HEK293 (cell line): ENCODE measurements around the gene FGD5.

Experiments used
- CTCF ChIA-PET: fragments of 350-600 bp; formaldehyde crosslinking; extraction: SDS; loops from one replicate; lab custom pipeline; 2021; ENCODE audit warnings: antibody characterized with exemption; lab: Yijun Ruan, JAX
- POLR2A ChIA-PET: fragments of 300-600 bp; formaldehyde crosslinking; extraction: SDS; loops from one replicate; lab custom pipeline; 2020; ENCODE audit warnings: antibody characterized with exemption, inconsistent platforms; lab: Yijun Ruan, JAX
- H3K27ac ChIP-seq: fragments of 200-500 bp; sonication (Bioruptor generic); 2 replicates; pipeline ENCODE4 v1.5.1; 2014; ENCODE audit warnings: low read depth, low read length, control low read depth, inconsistent platforms; ENCODE audit errors: extremely low read depth
- H3K36me3 ChIP-seq, 2 experiments: fragments of 200-500 bp in 1 of 2; sonication (Bioruptor generic) in 1 of 2; 1 replicate in 1 of 2; 2 replicates in 1 of 2; pipeline ENCODE4 v1.5.1; 2014 to 2017; ENCODE audit warnings: inconsistent platforms in 2 of 2, low read length in 2 of 2; ENCODE audit not compliant: control insufficient read depth in 2 of 2, insufficient read depth in 1 of 2
- H3K4me1 ChIP-seq: fragments of 200-500 bp; sonication (Bioruptor generic); 2 replicates; pipeline ENCODE4 v1.5.1; 2014; ENCODE audit warnings: mild to moderate bottlenecking, low read length, inconsistent platforms; ENCODE audit not compliant: control insufficient read depth, insufficient read depth
- H3K4me3 ChIP-seq: 2 replicates; pipeline ENCODE4 v1.5.1; 2011; ENCODE audit warnings: low read depth, mild to moderate bottlenecking, control low read depth, low read length, moderate library complexity
- H3K9me3 ChIP-seq: fragments of 200-500 bp; sonication (Bioruptor generic); 2 replicates; pipeline ENCODE4 v1.5.1; 2014; ENCODE audit warnings: low read depth, low read length, inconsistent platforms; ENCODE audit not compliant: control insufficient read depth, insufficient read depth
- EGR2 ChIP-seq: fragments of 450-650 bp; formaldehyde crosslinking; IDR thresholded peaks from 2 replicates; pipeline ENCODE4 v1.5.1; 2016; ENCODE audit warnings: low read depth, missing biosample characterization, missing genetic modification characterization
- HOXD13 ChIP-seq: sonication (generic); formaldehyde crosslinking; IDR thresholded peaks from 2 replicates; pipeline ENCODE4 v1.8.0; 2022; ENCODE audit warnings: missing genetic modification reagents, borderline replicate concordance
- KLF10 ChIP-seq: fragments of 450-650 bp; IDR thresholded peaks from 2 replicates; pipeline ENCODE4 v1.5.1; 2018; ENCODE audit warnings: missing biosample characterization, mild to moderate bottlenecking, missing genetic modification characterization
- KLF16 ChIP-seq: fragments of 450-650 bp; formaldehyde crosslinking; IDR thresholded peaks from 2 replicates; pipeline ENCODE4 v1.5.1; 2017; ENCODE audit warnings: missing biosample characterization, missing genetic modification characterization
- PATZ1 ChIP-seq: fragments of 450-650 bp; formaldehyde crosslinking; IDR thresholded peaks from 2 replicates; pipeline ENCODE4 v1.5.1; 2016; ENCODE audit warnings: missing biosample characterization, missing genetic modification characterization
- RBAK ChIP-seq: fragments of 450-650 bp; formaldehyde crosslinking; IDR thresholded peaks from 2 replicates; pipeline ENCODE4 v1.5.1; 2016; ENCODE audit warnings: missing biosample characterization, missing genetic modification characterization
- WT1 ChIP-seq: fragments of 450-650 bp; formaldehyde crosslinking; IDR thresholded peaks from 2 replicates; pipeline ENCODE4 v1.5.1; 2016; ENCODE audit warnings: missing biosample characterization, missing genetic modification characterization
- ZBTB48 ChIP-seq: fragments of 450-650 bp; formaldehyde crosslinking; IDR thresholded peaks from 2 replicates; pipeline ENCODE4 v1.5.1; 2016; ENCODE audit warnings: missing biosample characterization, missing genetic modification characterization
- ZBTB7A ChIP-seq: fragments of 450-650 bp; formaldehyde crosslinking; IDR thresholded peaks from 2 replicates; pipeline ENCODE4 v1.5.1; 2016; ENCODE audit warnings: low read depth, missing biosample characterization, missing genetic modification characterization
- ZFHX2 ChIP-seq: fragments of 450-650 bp; formaldehyde crosslinking; conservative IDR thresholded peaks from 2 replicates; pipeline ENCODE4 v1.5.1; 2016; ENCODE audit warnings: missing biosample characterization, missing genetic modification characterization
- ZIC2 ChIP-seq: fragments of 450-650 bp; formaldehyde crosslinking; IDR thresholded peaks from 2 replicates; pipeline ENCODE4 v1.5.1; 2016; ENCODE audit warnings: missing biosample characterization, missing genetic modification characterization
- ZNF155 ChIP-seq: fragments of 450-650 bp; formaldehyde crosslinking; IDR thresholded peaks from 2 replicates; pipeline ENCODE4 v1.5.1; 2016; ENCODE audit warnings: missing biosample characterization, missing genetic modification characterization
- ZNF221 ChIP-seq: fragments of 450-650 bp; formaldehyde crosslinking; IDR thresholded peaks from 2 replicates; pipeline ENCODE4 v1.5.1; 2017; ENCODE audit warnings: missing biosample characterization, missing genetic modification characterization, borderline replicate concordance
- ZNF302 ChIP-seq: fragments of 450-650 bp; formaldehyde crosslinking; IDR thresholded peaks from 2 replicates; pipeline ENCODE4 v1.5.1; 2016; ENCODE audit warnings: missing biosample characterization, missing genetic modification characterization, low read depth
- ZNF404 ChIP-seq: fragments of 450-650 bp; formaldehyde crosslinking; IDR thresholded peaks from 2 replicates; pipeline ENCODE4 v1.5.1; 2017; ENCODE audit warnings: missing biosample characterization, missing genetic modification characterization
- ZNF423 ChIP-seq: fragments of 450-650 bp; formaldehyde crosslinking; IDR thresholded peaks from 2 replicates; pipeline ENCODE4 v1.5.1; 2016; ENCODE audit warnings: missing biosample characterization, missing genetic modification characterization
- ZNF426 ChIP-seq: fragments of 450-650 bp; formaldehyde crosslinking; IDR thresholded peaks from 2 replicates; pipeline ENCODE4 v1.5.1; 2017; ENCODE audit warnings: missing biosample characterization, missing genetic modification characterization, mild to moderate bottlenecking, inconsistent platforms, moderate library complexity
- ZNF518A ChIP-seq: fragments of 450-650 bp; formaldehyde crosslinking; conservative IDR thresholded peaks from 2 replicates; pipeline ENCODE4 v1.5.1; 2016; ENCODE audit warnings: low read depth, missing biosample characterization, missing genetic modification characterization
- ZNF521 ChIP-seq: fragments of 450-650 bp; formaldehyde crosslinking; IDR thresholded peaks from 2 replicates; pipeline ENCODE4 v1.5.1; 2017; ENCODE audit warnings: missing biosample characterization, mild to moderate bottlenecking, missing genetic modification characterization
- ZNF548 ChIP-seq: fragments of 450-650 bp; formaldehyde crosslinking; IDR thresholded peaks from 2 replicates; pipeline ENCODE4 v1.5.1; 2016; ENCODE audit warnings: missing biosample characterization, missing genetic modification characterization
- ZNF555 ChIP-seq: fragments of 450-650 bp; formaldehyde crosslinking; conservative IDR thresholded peaks from 2 replicates; pipeline ENCODE4 v1.5.1; 2017; ENCODE audit warnings: missing biosample characterization, mild to moderate bottlenecking, missing genetic modification characterization, inconsistent platforms
- ZNF558 ChIP-seq: fragments of 450-650 bp; formaldehyde crosslinking; IDR thresholded peaks from 2 replicates; pipeline ENCODE4 v1.5.1; 2016; ENCODE audit warnings: missing biosample characterization, missing genetic modification characterization
- ZNF561 ChIP-seq: fragments of 450-650 bp; IDR thresholded peaks from 2 replicates; pipeline ENCODE4 v1.5.1; 2018; ENCODE audit warnings: missing biosample characterization, missing genetic modification characterization, borderline replicate concordance
- ZNF600 ChIP-seq: fragments of 450-650 bp; formaldehyde crosslinking; IDR thresholded peaks from 2 replicates; pipeline ENCODE4 v1.5.1; 2016; ENCODE audit warnings: missing biosample characterization, missing genetic modification characterization

FGD5 gene

GRCh38 chr3:14876921-14877333 is 58.2 kb downstream of the FGD5 start (continued):
- peak; percentile 27; the same call in 1 of the 2 replicates for TF ChIP-seq PATZ1 (tag by site-specific recombination)

GRCh38 chr3:14877469-14877868 is 58.7 kb downstream of the FGD5 start:
- H3K27ac ChIP-seq: no peak overlapping the region
- ChIA-PET CTCF (interaction anchor here (0.7 kb wide), 1 partner anchor 799 kb away, joined by 3 read pairs; no protein-coding TSS in a partner anchor), POLR2A (no interaction called here)
- H3K4me1 ChIP-seq: no peaks in the 10 kb centered on the region
- H3K4me3 ChIP-seq: no peak overlapping the region
- no peak for TF ChIP-seq ZNF221
- no peak for TF ChIP-seq ZNF423 (tag by site-specific recombination)
- no peak for TF ChIP-seq WT1 (tag by site-specific recombination)
- TF ChIP-seq RBAK: no peak
- peak; percentile 74 for TF ChIP-seq ZIC2 (tag by site-specific recombination)
- no peak for TF ChIP-seq KLF16 (tag by site-specific recombination)
- TF ChIP-seq ZFHX2: peak; percentile 85
- no peak for TF ChIP-seq ZNF555 (tag by site-specific recombination)
- no peak for TF ChIP-seq KLF10 (tag by site-specific recombination)
- no peak for TF ChIP-seq ZNF521 (tag by site-specific recombination)
- no peak for TF ChIP-seq ZNF155 (tag by site-specific recombination)
- TF ChIP-seq ZNF548 (tag by site-specific recombination): no peak
- TF ChIP-seq ZNF558 (tag by site-specific recombination): no peak
- no peak for TF ChIP-seq ZBTB48 (tag by site-specific recombination)
- TF ChIP-seq ZNF426 (tag by site-specific recombination): no peak
- TF ChIP-seq ZNF600: 0 out of 2 replicates have a peak, but pooled peaks have one; percentile 3
- TF ChIP-seq ZNF404 (tag by site-specific recombination): no peak
- peak; percentile 77 for TF ChIP-seq EGR2 (tag by site-specific recombination)
- TF ChIP-seq ZNF561 (tag by site-specific recombination): no peak
- TF ChIP-seq ZNF302 (tag by site-specific recombination): no peak
- TF ChIP-seq ZNF518A (tag by site-specific recombination): no peak
- no peak for TF ChIP-seq ZBTB7A (tag by site-specific recombination)
- TF ChIP-seq HOXD13 (CRISPR knock-in tag): no peak
- H3K9me3 ChIP-seq: no peaks in the 10 kb centered on the region
- no peaks in the 10 kb centered on the region for H3K36me3 ChIP-seq
